Gastroesophageal sphincter (tissue), 2 donors: ENCODE results near the gene ZGLP1.

Experiments
- POLR2A ChIP-seq, 2 donors: fragments of 450-650 bp; IDR thresholded peaks; one replicate each; pipeline ENCODE4 v1.6.1; 2017; ENCODE audit warnings: antibody characterized with exemption in 2 of 2, mild to moderate bottlenecking in 2 of 2, moderate library complexity in 1 of 2
- POLR2AphosphoS5 ChIP-seq: sonication (generic); formaldehyde crosslinking; IDR thresholded peaks from one replicate; pipeline ENCODE4 v1.6.1; 2017; ENCODE audit warnings: antibody characterized with exemption

DNA sequence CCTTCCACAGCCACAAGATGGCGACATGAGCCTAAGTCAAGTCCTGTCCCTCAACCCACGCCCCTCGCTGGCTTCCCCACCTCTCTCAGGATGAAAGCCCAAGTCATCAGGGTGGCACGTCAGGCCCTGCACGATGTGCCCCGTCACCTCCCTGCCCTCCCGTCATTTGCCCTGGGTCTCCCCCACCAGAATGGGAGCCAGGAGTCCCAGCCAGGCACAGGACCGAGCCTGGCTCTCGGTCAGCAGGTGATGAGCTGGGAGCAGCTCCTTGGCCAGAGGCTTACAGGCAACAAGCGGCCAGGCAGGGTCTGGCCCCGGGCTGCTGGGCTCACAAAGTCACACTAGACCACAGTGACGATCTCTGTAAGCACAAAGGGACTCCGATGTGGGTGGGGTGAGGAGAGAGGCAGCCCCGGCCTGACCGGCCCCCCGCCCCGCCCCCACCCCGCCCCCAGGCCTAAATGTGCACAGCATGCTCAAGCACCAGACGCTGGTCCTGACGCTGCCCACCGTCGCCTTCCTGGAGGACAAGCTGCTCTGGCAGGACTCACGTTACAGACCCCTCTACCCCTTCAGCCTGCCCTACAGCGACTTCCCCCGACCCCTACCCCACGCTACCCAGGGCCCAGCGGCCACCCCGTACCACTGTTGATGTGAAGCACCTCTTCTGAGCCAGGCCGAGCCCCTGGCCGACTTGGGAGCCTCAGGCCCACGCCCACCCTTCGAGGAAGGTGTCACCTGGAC lies 50.3 kb downstream of the ZGLP1 start:
- no peak for TF ChIP-seq POLR2AphosphoS5
- TF ChIP-seq POLR2A (IDR thresholded peaks at IDR 0.05): no peak
